Astrocyte (in vitro differentiated cells and primary cell): ENCODE data around the gene VGLL4. TPM values are rescaled to one million over a fixed set of nuclear protein-coding genes. Genes with fewer than 3 reads are reported as not detected.

Experiments used
- DNase-seq: peaks from one replicate; pipeline ENCODE4 v3.0.0-alpha.2; 2010; ENCODE audit warnings: low read depth
- FAIRE-seq: peaks from 2 replicates; lab custom pipeline; 2011; peaks lifted over from hg19 to GRCh38; lab: Jason Lieb, UNC
- H2AFZ ChIP-seq: 2 replicates; pipeline ENCODE4 v1.6.0; 2012; ENCODE audit warnings: low read depth, low read length, inconsistent platforms
- H3K27ac ChIP-seq: 2 replicates; pipeline ENCODE4 v1.5.1; 2011; ENCODE audit warnings: low read depth, low read length, inconsistent platforms
- H3K27me3 ChIP-seq: 2 replicates; pipeline ENCODE4 v1.6.0; 2011; ENCODE audit warnings: low read length, inconsistent platforms; ENCODE audit not compliant: insufficient read depth
- H3K36me3 ChIP-seq: 2 replicates; pipeline ENCODE4 v1.5.1; 2011; ENCODE audit warnings: low read length, inconsistent platforms; ENCODE audit not compliant: insufficient read depth
- H3K4me1 ChIP-seq: 2 replicates; pipeline ENCODE4 v1.5.1; 2011; ENCODE audit warnings: low read length, inconsistent platforms; ENCODE audit not compliant: insufficient read depth
- H3K4me2 ChIP-seq: 2 replicates; pipeline ENCODE4 v1.6.0; 2012; ENCODE audit warnings: low read length, inconsistent platforms
- H3K4me3 ChIP-seq: 2 replicates; pipeline ENCODE4 v1.5.1; 2011; ENCODE audit warnings: low read depth, mild to moderate bottlenecking, low read length, inconsistent platforms; ENCODE audit not compliant: insufficient read depth
- H3K79me2 ChIP-seq: 2 replicates; pipeline ENCODE4 v1.6.0; 2012; ENCODE audit warnings: mild to moderate bottlenecking, low read length, inconsistent platforms; ENCODE audit not compliant: insufficient read depth
- H3K9ac ChIP-seq: 2 replicates; pipeline ENCODE4 v1.6.0; 2012; ENCODE audit warnings: mild to moderate bottlenecking, low read length, inconsistent platforms
- H3K9me3 ChIP-seq: 2 replicates; pipeline ENCODE4 v1.5.1; 2012; ENCODE audit warnings: low read depth, mild to moderate bottlenecking, low read length, inconsistent platforms; ENCODE audit not compliant: insufficient read depth
- H4K20me1 ChIP-seq: 2 replicates; pipeline ENCODE4 v1.6.0; 2012; ENCODE audit warnings: low read length, inconsistent platforms; ENCODE audit not compliant: insufficient read depth
- H3K27ac Mint-ChIP-seq: one replicate; pipeline ENCODE4 v1.8.0; 2021; ENCODE audit warnings: mild to moderate bottlenecking, mixed read lengths; ENCODE audit not compliant: unreplicated experiment
- H3K27me3 Mint-ChIP-seq: one replicate; pipeline ENCODE4 v1.8.0; 2021; ENCODE audit warnings: low read depth, mixed read lengths; ENCODE audit not compliant: unreplicated experiment
- H3K36me3 Mint-ChIP-seq: one replicate; pipeline ENCODE4 v1.8.0; 2021; ENCODE audit warnings: low read depth, mixed read lengths; ENCODE audit not compliant: unreplicated experiment
- H3K4me1 Mint-ChIP-seq: one replicate; pipeline ENCODE4 v1.8.0; 2021; ENCODE audit warnings: low read depth, mixed read lengths; ENCODE audit not compliant: unreplicated experiment
- H3K4me3 Mint-ChIP-seq: one replicate; pipeline ENCODE4 v1.8.0; 2021; ENCODE audit warnings: mild to moderate bottlenecking, moderate library complexity, mixed read lengths; ENCODE audit not compliant: unreplicated experiment
- H3K9me3 Mint-ChIP-seq: one replicate; pipeline ENCODE4 v1.8.0; 2021; ENCODE audit warnings: mild to moderate bottlenecking, mixed read lengths; ENCODE audit not compliant: unreplicated experiment
- EZH2 ChIP-seq: IDR thresholded peaks from 2 replicates; pipeline ENCODE4 v1.6.1; 2012; ENCODE audit warnings: mild to moderate bottlenecking, low read length, inconsistent platforms; ENCODE audit not compliant: insufficient read depth
- total RNA-seq: library from RNA; stranded (reverse); gene quantifications from 2 replicates; pipeline ENCODE4 v1.2.1, GENCODE V29; 2021
- TF ChIP-seq, protein P1 (sequence below): IDR thresholded peaks from 2 replicates; pipeline ENCODE4 v1.5.1; 2011; ENCODE audit warnings: low read depth, mild to moderate bottlenecking, inconsistent platforms, low read length, moderate library complexity; ENCODE audit not compliant: insufficient read depth

VGLL4 gene
- total RNA-seq, 1 donor from 2014 or later, result 70.3 TPM

DNA sequence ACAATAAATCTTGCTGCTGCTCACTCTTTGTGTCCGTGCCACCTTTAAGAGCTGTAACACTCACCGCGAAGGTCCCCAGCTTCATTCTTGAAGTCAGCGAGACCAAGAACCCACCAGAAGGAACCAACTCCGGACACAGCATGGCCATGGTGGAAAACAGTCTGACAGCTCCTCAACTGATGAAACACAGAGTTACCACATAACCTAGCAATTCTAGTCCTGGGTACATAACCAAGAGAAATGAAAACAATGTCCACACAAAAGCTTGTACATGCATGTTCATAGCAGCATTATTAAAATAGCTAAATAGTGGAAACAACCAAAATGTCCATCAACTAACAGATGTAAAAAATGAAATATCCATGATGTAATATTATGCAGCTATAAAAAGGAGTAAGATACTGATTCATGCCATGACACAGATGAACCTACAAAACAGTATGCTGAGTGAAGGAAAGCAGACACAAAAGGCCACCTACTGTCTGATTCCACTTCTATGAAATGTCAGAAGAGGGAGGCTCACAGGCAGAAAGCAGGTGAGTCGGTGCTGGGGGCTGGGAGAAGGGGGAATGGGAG, 36.8 kb downstream of the VGLL4 start:
- peaks cover 81% of the 10 kb centered on the region for H3K4me1 Mint-ChIP-seq
- peaks cover 65% of the 10 kb centered on the region for H4K20me1 ChIP-seq
- no peak overlapping the region for H3K27ac ChIP-seq
- H3K4me2 ChIP-seq, result no peak overlapping the region
- no peaks in the 10 kb centered on the region for H3K27me3 Mint-ChIP-seq
- H3K36me3 Mint-ChIP-seq, result peaks cover 17% of the 10 kb centered on the region
- H3K4me1 ChIP-seq, result peaks cover 76% of the 10 kb centered on the region
- H2AFZ ChIP-seq, result no peak overlapping the region
- H3K27ac Mint-ChIP-seq, result peak overlapping the region; percentile 67
- no peak overlapping the region for H3K9ac ChIP-seq
- H3K9me3 Mint-ChIP-seq, result peaks cover 2% of the 10 kb centered on the region
- DNase-seq (no peak), FAIRE-seq (no peak)
- H3K27me3 ChIP-seq, result no peaks in the 10 kb centered on the region
- H3K79me2 ChIP-seq, result peaks cover 97% of the 10 kb centered on the region
- no peak for TF ChIP-seq EZH2
- TF ChIP-seq, protein P1, sequence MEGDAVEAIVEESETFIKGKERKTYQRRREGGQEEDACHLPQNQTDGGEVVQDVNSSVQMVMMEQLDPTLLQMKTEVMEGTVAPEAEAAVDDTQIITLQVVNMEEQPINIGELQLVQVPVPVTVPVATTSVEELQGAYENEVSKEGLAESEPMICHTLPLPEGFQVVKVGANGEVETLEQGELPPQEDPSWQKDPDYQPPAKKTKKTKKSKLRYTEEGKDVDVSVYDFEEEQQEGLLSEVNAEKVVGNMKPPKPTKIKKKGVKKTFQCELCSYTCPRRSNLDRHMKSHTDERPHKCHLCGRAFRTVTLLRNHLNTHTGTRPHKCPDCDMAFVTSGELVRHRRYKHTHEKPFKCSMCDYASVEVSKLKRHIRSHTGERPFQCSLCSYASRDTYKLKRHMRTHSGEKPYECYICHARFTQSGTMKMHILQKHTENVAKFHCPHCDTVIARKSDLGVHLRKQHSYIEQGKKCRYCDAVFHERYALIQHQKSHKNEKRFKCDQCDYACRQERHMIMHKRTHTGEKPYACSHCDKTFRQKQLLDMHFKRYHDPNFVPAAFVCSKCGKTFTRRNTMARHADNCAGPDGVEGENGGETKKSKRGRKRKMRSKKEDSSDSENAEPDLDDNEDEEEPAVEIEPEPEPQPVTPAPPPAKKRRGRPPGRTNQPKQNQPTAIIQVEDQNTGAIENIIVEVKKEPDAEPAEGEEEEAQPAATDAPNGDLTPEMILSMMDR, result no peak
- H3K36me3 ChIP-seq, result no peaks in the 10 kb centered on the region
- no peak overlapping the region for H3K4me3 ChIP-seq
- no peaks in the 10 kb centered on the region for H3K9me3 ChIP-seq
- H3K4me3 Mint-ChIP-seq, result peak overlapping the region; percentile 34

DNA sequence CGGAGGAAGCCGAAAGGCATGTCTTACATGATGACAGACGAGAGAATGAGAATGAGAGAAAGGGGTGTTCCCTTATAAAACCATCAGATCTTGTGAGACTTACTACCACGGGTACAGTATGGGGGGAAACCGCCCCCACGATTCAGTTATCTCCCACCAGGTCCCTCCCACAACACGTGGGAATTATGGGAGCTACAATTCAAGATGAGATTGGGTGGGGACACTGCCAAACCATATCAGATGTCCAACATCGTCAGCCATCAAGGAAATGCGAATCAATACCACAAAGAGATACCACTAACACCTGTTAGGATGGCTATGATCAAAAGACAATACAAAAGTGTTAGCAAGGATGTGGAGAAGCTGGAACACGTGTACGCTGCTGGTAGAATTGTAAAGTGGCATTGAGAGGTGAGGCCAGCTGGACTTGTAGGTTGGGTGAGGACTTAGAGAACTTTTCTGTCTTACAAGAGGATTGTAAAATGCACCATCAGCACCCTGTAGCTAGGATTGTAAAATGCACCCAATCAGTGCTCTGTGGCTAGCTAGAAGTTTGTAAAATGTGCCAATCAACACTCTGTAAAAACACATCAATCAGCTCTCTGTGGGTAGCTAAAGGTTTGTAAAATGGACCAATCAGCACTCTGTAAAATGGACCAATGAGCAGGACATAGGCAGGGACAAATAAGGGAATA, 37.5 kb downstream of the VGLL4 start:
- Histone ChIP-seq H3K4me3 (no peak overlapping the region), H2AFZ (no peak overlapping the region), H4K20me1 (peaks cover 58% of the 10 kb centered on the region), H3K9me3 (no peaks in the 10 kb centered on the region), H3K79me2 (peaks cover 97% of the 10 kb centered on the region), H3K4me1 (peaks cover 76% of the 10 kb centered on the region), H3K27me3 (no peaks in the 10 kb centered on the region), H3K27ac (no peak overlapping the region), H3K36me3 (peaks cover 4% of the 10 kb centered on the region), H3K4me2 (no peak overlapping the region), H3K9ac (no peak overlapping the region)
- FAIRE-seq (no peak), DNase-seq (no peak)
- H3K27me3 Mint-ChIP-seq, result no peaks in the 10 kb centered on the region
- H3K4me1 Mint-ChIP-seq, result peaks cover 82% of the 10 kb centered on the region
- H3K4me3 Mint-ChIP-seq, result peak overlapping the region; percentile 21
- peaks cover 2% of the 10 kb centered on the region for H3K9me3 Mint-ChIP-seq
- H3K36me3 Mint-ChIP-seq, result peaks cover 13% of the 10 kb centered on the region
- TF ChIP-seq, protein P1, result no peak
- TF ChIP-seq EZH2, result no peak
- peak overlapping the region; percentile 67 for H3K27ac Mint-ChIP-seq

DNA sequence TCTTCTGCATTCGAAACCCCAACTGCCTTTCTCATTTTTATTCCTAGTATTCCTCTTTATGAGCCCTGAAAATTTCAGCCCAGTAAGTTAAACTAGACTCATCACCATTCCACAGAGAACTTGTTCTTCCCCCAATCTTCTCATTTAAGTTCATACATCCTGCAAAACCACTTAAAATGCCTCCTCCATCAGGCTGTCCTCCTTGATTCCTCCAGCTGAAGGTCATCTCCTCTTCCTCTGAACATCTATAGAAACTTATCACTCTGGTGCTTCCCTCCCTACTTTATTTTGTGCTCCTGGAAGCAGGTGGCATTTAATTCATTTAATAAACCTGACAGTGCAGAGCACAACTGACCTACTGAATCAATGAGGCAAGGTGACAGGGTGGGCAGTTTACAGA, 38.3 kb downstream of the VGLL4 start:
- Histone ChIP-seq H3K27ac (peak overlapping the region; percentile 50), H3K4me2 (no peak overlapping the region), H3K9ac (no peak overlapping the region), H3K27me3 (no peaks in the 10 kb centered on the region), H3K9me3 (no peaks in the 10 kb centered on the region), H3K79me2 (peaks cover 92% of the 10 kb centered on the region), H4K20me1 (peaks cover 50% of the 10 kb centered on the region), H2AFZ (no peak overlapping the region), H3K4me3 (no peak overlapping the region), H3K4me1 (peaks cover 74% of the 10 kb centered on the region), H3K36me3 (peaks cover 4% of the 10 kb centered on the region)
- Mint-ChIP-seq H3K4me3 (no peak overlapping the region), H3K27ac (peak overlapping the region; percentile 93), H3K9me3 (peaks cover 2% of the 10 kb centered on the region), H3K27me3 (no peaks in the 10 kb centered on the region), H3K4me1 (peaks cover 82% of the 10 kb centered on the region), H3K36me3 (peaks cover 21% of the 10 kb centered on the region)
- DNase-seq, result no peak
- FAIRE-seq, result no peak
- no peak for TF ChIP-seq EZH2
- TF ChIP-seq, protein P1, result no peak
